Skeletal muscle tissue (tissue), 4 donors: Measurements from ENCODE around the gene OSBPL1A. TPM values are rescaled to one million over a fixed set of nuclear protein-coding genes. Genes with fewer than 3 reads are reported as not detected.

Experiments
- H3K27ac ChIP-seq: one replicate; pipeline ENCODE4 v1.7.0; 2013; ENCODE audit warnings: mild to moderate bottlenecking, low read depth, low read length, inconsistent platforms
- H3K27me3 ChIP-seq, 3 donors: one replicate each; pipeline ENCODE4 v1.7.0; 2013; ENCODE audit warnings: low read length in 3 of 3; ENCODE audit not compliant: control insufficient read depth in 3 of 3, insufficient read depth in 3 of 3
- H3K36me3 ChIP-seq, 3 donors: one replicate each; pipeline ENCODE4 v1.7.0; 2013; ENCODE audit warnings: low read length in 3 of 3; ENCODE audit not compliant: control insufficient read depth in 3 of 3, insufficient read depth in 3 of 3
- H3K4me1 ChIP-seq, 3 donors: one replicate each; pipeline ENCODE4 v1.7.0; 2013; ENCODE audit warnings: low read length in 3 of 3, mild to moderate bottlenecking in 3 of 3; ENCODE audit not compliant: control insufficient read depth in 3 of 3, insufficient read depth in 3 of 3
- H3K4me3 ChIP-seq, 3 donors: one replicate each; pipeline ENCODE4 v1.7.0; 2013; ENCODE audit warnings: low read length in 3 of 3
- H3K9ac ChIP-seq, 3 donors: one replicate each; pipeline ENCODE4 v1.7.0; 2013; ENCODE audit warnings: low read length in 3 of 3, mild to moderate bottlenecking in 3 of 3, moderate library complexity in 2 of 3, low read depth in 1 of 3
- H3K9me3 ChIP-seq, 3 donors: one replicate each; pipeline ENCODE4 v1.7.0; 2013; ENCODE audit warnings: low read length in 3 of 3; ENCODE audit not compliant: control insufficient read depth in 3 of 3
- total RNA-seq: library from RNA; depleted of rRNA; stranded (reverse); fragments of >200 nt; gene quantifications from one replicate; pipeline ENCODE4 v1.2.3, GENCODE V29; 2014
- donor health status: Osteomylitis.

The OSBPL1A gene
- total RNA-seq, 1 donor from 2014 or later = 33.9 TPM

DNA sequence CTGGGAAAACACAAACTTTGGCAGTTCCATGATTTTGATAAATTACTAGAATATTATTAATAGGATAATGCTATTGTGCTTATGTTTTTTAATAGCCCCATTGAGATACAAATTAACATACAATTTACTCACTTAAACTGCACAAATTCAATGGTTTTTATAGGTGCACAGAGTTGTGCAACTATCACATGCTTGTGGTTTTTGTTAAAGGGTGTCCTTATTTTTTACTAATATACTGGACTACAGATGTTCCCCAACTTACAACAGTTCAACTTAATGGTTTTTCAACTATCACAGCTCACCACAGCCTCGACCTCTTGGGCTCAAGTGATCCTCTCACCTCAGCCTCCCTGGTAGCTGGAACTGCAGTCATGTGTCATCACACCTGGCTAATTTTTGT, 76.6 kb downstream of the OSBPL1A start:
- Histone ChIP-seq H3K27me3 (no peaks in the 10 kb centered on the region), H3K9ac (no peak overlapping the region), H3K4me3 (no peak overlapping the region)

DNA sequence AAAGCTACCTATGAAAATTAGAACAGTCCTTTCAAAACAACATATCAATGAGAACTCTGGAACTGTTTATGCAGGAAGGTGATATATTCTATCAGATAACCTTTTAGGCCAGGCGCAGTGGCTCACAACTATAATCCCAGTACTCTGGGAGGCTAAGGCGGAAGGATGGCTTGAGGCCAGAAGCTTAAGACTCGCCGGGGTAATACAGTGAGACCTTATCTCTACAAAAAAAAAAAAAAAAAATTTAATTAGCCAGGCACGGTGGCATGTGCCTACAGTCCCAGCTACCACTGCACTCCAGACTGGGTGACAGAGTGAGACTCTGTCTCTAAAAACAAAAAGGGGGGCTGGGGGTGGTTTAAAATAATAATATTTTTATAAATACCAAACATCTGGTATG, 77.9 kb downstream of the OSBPL1A start:
- no peak overlapping the region for H3K27ac ChIP-seq
- H3K4me3 ChIP-seq = no peak overlapping the region
- no peak overlapping the region for H3K9ac ChIP-seq
- H3K4me1 ChIP-seq = no peaks in the 10 kb centered on the region
- H3K27me3 ChIP-seq = no peaks in the 10 kb centered on the region
- no peaks in the 10 kb centered on the region for H3K36me3 ChIP-seq
- H3K9me3 ChIP-seq = no peaks in the 10 kb centered on the region

More for the DNA sequence above, 76.6 kb downstream of the OSBPL1A start:
- Histone ChIP-seq H3K36me3 (no peaks in the 10 kb centered on the region), H3K9me3 (no peaks in the 10 kb centered on the region), H3K27ac (no peak overlapping the region), H3K4me1 (no peaks in the 10 kb centered on the region)

DNA sequence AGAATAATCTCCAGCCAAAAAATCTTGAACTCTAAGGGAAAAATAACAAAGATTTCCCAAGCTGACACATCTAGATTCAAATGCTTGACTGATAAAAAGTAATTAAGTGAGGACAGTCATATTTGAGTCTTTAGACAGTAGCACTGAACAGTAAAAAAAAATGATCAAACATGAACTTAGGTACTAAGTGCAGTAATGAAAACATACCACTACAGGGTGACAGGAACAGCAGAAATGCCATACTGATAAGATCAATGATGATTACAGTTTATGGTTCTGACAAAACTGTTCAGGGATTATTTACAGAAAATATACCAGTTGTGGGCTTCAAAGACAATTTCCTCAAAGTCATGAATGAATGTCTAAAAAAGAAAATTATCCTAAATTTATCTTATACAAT, 80.3 kb downstream of the OSBPL1A start:
- no peak overlapping the region for H3K9ac ChIP-seq
- H3K27me3 ChIP-seq = no peaks in the 10 kb centered on the region
- H3K4me1 ChIP-seq = no peaks in the 10 kb centered on the region
- no peak overlapping the region for H3K4me3 ChIP-seq
- H3K9me3 ChIP-seq = no peaks in the 10 kb centered on the region
- no peaks in the 10 kb centered on the region for H3K36me3 ChIP-seq
- no peak overlapping the region for H3K27ac ChIP-seq

DNA sequence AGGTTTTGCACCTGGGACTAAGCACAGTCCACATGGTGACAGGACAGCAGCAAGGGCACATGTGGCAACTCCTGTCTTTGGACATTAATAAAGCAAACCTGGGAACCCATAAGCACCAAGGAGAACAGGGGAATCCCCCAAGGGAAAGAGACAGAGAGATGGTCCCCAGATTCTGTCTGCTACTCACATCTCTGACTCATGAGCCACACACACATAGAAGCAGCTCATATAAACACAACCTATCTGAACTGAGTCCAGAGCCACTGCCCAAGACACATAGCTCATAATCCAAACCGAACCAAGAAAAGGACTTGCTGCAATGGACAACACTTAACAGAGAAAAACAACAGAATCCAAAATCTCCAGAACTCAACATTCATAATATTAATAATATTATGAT, 82.5 kb downstream of the OSBPL1A start:
- H3K9ac ChIP-seq = no peak overlapping the region
- H3K36me3 ChIP-seq = no peaks in the 10 kb centered on the region
- no peaks in the 10 kb centered on the region for H3K9me3 ChIP-seq
- H3K4me3 ChIP-seq = no peak overlapping the region
- H3K27me3 ChIP-seq = no peaks in the 10 kb centered on the region
- no peaks in the 10 kb centered on the region for H3K4me1 ChIP-seq
- no peak overlapping the region for H3K27ac ChIP-seq

DNA sequence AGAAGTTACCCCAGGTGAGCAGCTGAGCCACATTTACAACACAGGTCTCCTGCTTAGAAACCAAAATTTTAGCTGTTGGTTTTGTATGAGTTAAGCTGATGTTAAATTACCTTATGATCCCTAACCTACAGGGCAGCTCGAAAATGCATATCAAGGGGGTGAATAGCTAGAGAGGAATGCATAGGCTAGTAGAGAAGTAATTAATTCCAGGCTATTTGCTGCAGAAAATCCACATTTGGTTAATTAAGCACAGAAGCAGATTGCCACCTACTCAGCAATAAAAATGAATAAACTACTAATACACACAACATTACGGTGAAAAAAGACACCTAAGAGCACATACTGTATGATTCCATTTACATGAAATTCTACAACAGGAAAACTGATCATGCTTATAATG, 91.4 kb downstream of the OSBPL1A start:
- Histone ChIP-seq H3K4me3 (no peak overlapping the region), H3K9ac (no peak overlapping the region), H3K4me1 (no peaks in the 10 kb centered on the region), H3K27ac (no peak overlapping the region), H3K9me3 (no peaks in the 10 kb centered on the region), H3K27me3 (no peaks in the 10 kb centered on the region), H3K36me3 (no peaks in the 10 kb centered on the region)

DNA sequence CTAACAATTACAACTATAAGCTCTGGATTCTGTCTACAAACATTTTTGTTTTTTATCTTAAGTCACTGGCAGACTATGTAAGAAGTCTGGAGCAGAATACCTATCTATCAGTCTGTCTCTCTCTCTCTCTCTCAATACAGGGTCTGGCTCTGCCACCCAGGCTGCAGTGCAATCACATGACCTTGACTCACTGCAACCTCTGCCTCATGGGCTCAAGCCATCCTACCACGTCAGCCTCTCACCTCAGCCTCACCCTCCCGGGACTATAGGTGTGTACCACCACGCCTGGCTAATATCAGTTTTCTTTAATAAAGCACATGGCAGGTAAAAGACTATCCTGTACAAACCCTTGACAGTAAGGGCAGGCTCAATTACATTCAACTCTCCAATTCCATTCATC, 96.9 kb downstream of the OSBPL1A start:
- H3K4me3 ChIP-seq = no peak overlapping the region
- no peak overlapping the region for H3K27ac ChIP-seq
- H3K36me3 ChIP-seq = no peaks in the 10 kb centered on the region
- H3K4me1 ChIP-seq = no peaks in the 10 kb centered on the region
- H3K27me3 ChIP-seq = no peaks in the 10 kb centered on the region
- no peak overlapping the region for H3K9ac ChIP-seq
- H3K9me3 ChIP-seq = no peaks in the 10 kb centered on the region

DNA sequence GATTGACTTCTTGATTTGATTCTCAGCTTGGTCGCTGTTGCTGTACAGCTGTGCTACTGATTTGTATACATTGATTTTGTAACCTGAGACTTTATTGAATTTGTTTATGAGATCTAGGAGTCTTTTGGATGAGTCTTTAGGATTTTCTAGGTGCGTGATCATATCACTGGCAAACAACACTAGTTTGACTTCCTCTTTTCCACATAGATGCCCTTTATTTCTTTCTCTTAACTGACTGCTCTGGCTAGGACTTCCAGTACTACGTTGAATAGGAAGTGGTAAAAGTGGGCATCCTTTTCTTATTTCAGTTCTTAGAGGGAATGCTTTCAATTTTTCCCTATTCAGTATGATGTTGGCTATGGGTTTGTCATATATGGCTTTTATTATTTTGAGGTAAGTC, 101.3 kb downstream of the OSBPL1A start:
- Histone ChIP-seq H3K4me1 (no peaks in the 10 kb centered on the region), H3K9ac (no peak overlapping the region), H3K9me3 (no peaks in the 10 kb centered on the region), H3K36me3 (no peaks in the 10 kb centered on the region), H3K4me3 (no peak overlapping the region), H3K27me3 (no peaks in the 10 kb centered on the region), H3K27ac (no peak overlapping the region)

DNA sequence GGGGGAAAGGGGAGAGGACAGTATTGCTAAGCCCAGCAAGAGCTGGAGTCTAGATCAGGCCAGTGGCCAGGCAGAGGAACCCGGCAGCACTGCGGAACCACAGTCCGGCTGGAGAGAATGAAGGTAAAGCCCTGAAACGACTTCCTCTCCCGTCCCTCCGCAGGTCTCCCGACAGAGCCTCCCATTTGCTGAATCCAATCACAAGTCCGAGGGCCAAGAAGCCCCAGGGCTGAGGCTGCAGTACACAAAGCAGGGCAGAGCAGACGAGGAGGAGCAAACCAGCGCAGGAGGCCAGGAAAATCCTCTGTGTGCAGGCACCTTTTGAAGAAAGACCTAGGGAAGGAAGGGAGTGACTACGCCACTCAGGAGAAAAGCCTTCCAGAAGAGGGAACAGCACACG, 104.4 kb downstream of the OSBPL1A start:
- no peaks in the 10 kb centered on the region for H3K36me3 ChIP-seq
- H3K9me3 ChIP-seq = no peaks in the 10 kb centered on the region
- no peaks in the 10 kb centered on the region for H3K4me1 ChIP-seq
- no peak overlapping the region for H3K9ac ChIP-seq
- no peak overlapping the region for H3K27ac ChIP-seq
- H3K27me3 ChIP-seq = no peaks in the 10 kb centered on the region
- H3K4me3 ChIP-seq = no peak overlapping the region

DNA sequence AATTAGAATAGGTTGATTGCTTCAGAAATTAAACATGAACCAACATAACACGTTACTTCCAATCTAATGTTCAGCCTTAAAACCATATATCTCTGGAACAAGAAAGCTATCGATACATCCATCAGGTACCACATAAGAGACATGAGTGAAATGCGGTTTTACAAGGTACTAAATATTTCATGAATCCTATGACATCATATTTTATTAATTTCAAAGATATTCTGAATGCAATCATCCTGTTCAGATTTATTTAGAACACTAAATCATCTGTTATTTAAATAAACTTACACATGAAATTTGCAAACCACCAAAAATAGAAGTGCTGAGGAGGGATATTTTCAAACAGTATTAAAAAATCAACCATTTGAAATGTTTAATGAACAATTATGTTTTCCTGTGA, 119.0 kb downstream of the OSBPL1A start:
- H3K9ac ChIP-seq = no peak overlapping the region
- no peaks in the 10 kb centered on the region for H3K4me1 ChIP-seq
- H3K36me3 ChIP-seq = no peaks in the 10 kb centered on the region
- no peaks in the 10 kb centered on the region for H3K27me3 ChIP-seq
- no peaks in the 10 kb centered on the region for H3K9me3 ChIP-seq
- H3K4me3 ChIP-seq = no peak overlapping the region
- H3K27ac ChIP-seq = no peak overlapping the region

DNA sequence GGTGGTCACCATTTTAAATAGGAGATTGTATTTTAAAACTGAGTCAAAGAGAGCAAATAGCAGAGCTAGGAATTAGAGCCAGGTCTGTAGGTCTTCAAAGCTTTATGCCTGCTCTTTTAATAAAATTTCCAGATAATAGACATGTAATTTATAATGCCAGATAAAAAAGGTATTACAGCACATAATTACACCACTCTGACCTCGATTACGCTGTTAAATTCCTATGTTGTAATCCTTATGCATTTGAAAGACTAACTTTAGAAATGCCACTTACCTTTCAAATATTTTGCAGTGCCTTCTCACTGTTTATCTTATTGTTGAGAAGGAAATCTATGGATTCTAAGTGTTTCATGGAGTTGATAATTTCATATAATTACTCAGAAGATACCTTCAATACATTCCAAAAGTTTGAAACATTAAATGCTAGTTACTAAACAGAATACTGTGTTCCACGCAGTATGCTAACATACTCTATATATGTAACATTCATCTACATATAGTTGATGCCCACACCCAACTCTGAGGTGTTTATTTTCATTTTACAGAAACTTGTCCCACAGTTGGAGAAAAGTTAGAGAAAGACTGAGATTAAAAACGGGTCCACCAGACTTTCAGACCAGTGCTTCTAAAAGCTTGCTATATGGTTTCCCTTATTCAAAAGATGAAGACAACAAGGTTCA, 120.0 kb downstream of the OSBPL1A start:
- no peaks in the 10 kb centered on the region for H3K36me3 ChIP-seq
- no peak overlapping the region for H3K27ac ChIP-seq
- no peaks in the 10 kb centered on the region for H3K9me3 ChIP-seq
- H3K4me3 ChIP-seq = no peak overlapping the region
- H3K27me3 ChIP-seq = no peaks in the 10 kb centered on the region
- no peak overlapping the region for H3K9ac ChIP-seq
- H3K4me1 ChIP-seq = peaks cover 0 to under 1% (median 0%) of the 10 kb centered on the region in 3 donors
